Astrocyte (in vitro differentiated cells and primary cell): ENCODE measurements around the gene CHCHD6.

ENCODE experiments used
- CTCF ChIP-seq: IDR thresholded peaks from 2 replicates; pipeline ENCODE4 v1.5.1; 2011; ENCODE audit warnings: low read depth, mild to moderate bottlenecking, inconsistent platforms, low read length, moderate library complexity; ENCODE audit not compliant: insufficient read depth
- EZH2 ChIP-seq: IDR thresholded peaks from 2 replicates; pipeline ENCODE4 v1.6.1; 2012; ENCODE audit warnings: mild to moderate bottlenecking, low read length, inconsistent platforms; ENCODE audit not compliant: insufficient read depth

DNA sequence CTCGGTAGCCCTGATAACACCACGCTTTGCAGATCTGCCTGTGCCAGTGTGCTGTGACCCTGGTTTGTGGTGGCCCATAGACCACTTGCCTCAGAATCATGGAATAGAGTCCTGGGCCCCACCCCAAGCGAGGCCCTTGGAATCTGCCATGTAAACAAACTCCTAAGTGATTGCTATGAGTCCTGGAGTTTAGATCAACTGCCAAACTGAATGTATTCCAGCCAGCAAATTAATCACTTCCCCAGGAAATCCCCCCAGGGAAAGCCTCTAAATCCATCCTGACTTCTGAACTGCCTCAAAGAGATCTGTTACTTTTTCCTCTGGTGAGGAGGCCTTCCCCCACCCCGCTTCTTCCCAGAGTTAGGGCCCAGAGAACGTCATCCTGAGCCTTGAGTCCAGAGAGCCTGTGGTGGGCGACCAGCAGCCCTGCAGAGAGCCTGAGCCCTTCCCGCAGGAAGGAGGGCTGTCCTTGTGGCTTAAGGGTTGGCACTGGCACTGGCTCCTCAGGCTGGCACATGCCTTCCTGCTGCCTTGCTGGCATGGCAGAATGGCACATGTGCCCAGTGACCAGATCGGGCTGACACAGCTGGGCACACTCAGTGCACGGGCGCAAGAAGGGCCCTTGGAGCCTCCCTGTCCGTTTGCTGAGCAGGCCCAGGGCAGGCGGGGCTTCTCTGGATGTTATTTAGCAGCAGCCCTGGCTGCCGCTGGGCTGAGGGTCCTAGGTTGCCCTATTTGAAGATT lies 228.3 kb downstream of the CHCHD6 start:
- TF ChIP-seq EZH2 = no peak
- TF ChIP-seq CTCF = no peak
